BJ (cell line): ENCODE results near the gene OR10G8. TPM values are rescaled to one million over a fixed set of nuclear protein-coding genes. Genes with fewer than 3 reads are reported as not detected.

Experiments
- CTCF ChIA-PET: fragments of 350-600 bp; formaldehyde crosslinking; extraction: SDS; loops from one replicate; lab custom pipeline; 2021; ENCODE audit warnings: antibody characterized with exemption, inconsistent platforms; lab: Yijun Ruan, JAX
- POLR2A ChIA-PET: fragments of 300-600 bp; sonication (Branson Sonifier 250); formaldehyde crosslinking; extraction: SDS; loops from one replicate; lab custom pipeline; 2021; ENCODE audit warnings: antibody characterized with exemption; lab: Charles Lee
- DNase-seq: peaks from one replicate; pipeline ENCODE4 v3.0.0-alpha.2; 2011; ENCODE audit warnings: low read depth
- H3K27me3 ChIP-seq: 2 replicates; pipeline ENCODE4 v1.6.0; 2011; ENCODE audit warnings: low read length; ENCODE audit not compliant: control insufficient read depth, insufficient read depth
- H3K36me3 ChIP-seq: 2 replicates; pipeline ENCODE4 v1.5.1; 2011; ENCODE audit warnings: low read length; ENCODE audit not compliant: control insufficient read depth, insufficient read depth
- H3K4me3 ChIP-seq: 2 replicates; pipeline ENCODE4 v1.5.1; 2011; ENCODE audit warnings: low read depth, mild to moderate bottlenecking, control low read depth, low read length
- CTCF ChIP-seq: IDR thresholded peaks from 2 replicates; pipeline ENCODE4 v1.5.1; 2011; ENCODE audit warnings: low read depth, mild to moderate bottlenecking, control low read depth, inconsistent platforms, low read length, moderate library complexity; ENCODE audit not compliant: insufficient read depth
- polyA plus RNA-seq: library from polyadenylated mRNA; depleted of rRNA; stranded (reverse); fragments of >200 nt; gene quantifications from 2 replicates; pipeline ENCODE4 v1.2.3, GENCODE V29; 2011; rRNA removed

OR10G8 gene
- polyA plus RNA-seq, 1 experiment: not detected

- no peak overlapping the region for H3K4me3 ChIP-seq
- DNase-seq: no peak
- no peak for TF ChIP-seq CTCF
- CTCF ChIA-PET: no interaction called here
- H3K36me3 ChIP-seq: no peaks in the 10 kb centered on the region
- POLR2A ChIA-PET: no interaction called here
- H3K27me3 ChIP-seq: peaks cover 6% of the 10 kb centered on the region
Observed at GRCh38 chr11:124077266-124077665, 50.7 kb downstream of the OR10G8 start.

GRCh38 chr11:124078591-124078990 lies 52.0 kb downstream of the OR10G8 start:
- no peaks in the 10 kb centered on the region for H3K36me3 ChIP-seq
- DNase-seq: no peak
- H3K27me3 ChIP-seq: peaks cover 6% of the 10 kb centered on the region
- no peak for TF ChIP-seq CTCF
- POLR2A ChIA-PET: no interaction called here
- CTCF ChIA-PET: interaction anchor here (1.8 kb wide), 1 partner anchor 116 kb away, joined by 6 read pairs; no protein-coding TSS in a partner anchor
- no peak overlapping the region for H3K4me3 ChIP-seq

DNA sequence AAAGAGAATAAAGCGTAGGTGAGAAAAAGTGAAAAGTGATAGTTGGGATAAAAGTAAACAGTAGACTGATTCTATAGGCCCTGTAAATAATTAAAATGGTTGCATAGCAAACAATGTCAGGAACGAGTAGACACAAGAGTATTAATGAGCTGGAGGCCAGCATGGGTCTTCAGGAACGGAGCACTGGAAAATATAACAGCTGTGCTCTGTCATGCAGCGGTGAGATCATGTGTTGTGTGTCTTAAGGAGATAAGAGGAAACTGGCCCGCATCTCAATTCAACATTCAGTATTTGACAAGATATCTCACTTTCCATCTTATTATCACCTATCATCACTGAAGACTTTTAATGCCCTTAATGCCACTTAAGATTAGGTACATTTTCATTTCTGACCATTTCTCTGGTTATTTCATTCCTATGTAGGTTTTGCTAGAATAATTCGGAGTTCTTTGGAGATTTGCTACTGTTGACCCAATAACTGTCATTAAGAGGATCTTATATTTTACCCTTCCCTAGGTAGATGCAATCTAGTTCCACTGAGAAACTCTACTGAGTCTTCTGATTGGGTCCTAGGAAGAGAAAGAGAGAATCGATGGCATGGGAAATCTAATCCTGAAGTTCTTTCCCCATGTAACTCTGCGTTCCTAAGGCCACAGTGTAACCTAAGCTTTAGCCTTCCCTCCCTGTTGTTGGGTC lies 53.2 kb downstream of the OR10G8 start:
- H3K27me3 ChIP-seq: peaks cover 6% of the 10 kb centered on the region
- POLR2A ChIA-PET: no interaction called here
- H3K4me3 ChIP-seq: no peak overlapping the region
- no peak for DNase-seq
- CTCF ChIA-PET: interaction anchor here (0.6 to 1.8 kb wide), 3 partner anchors 8 to 363 kb away, joined by 3 to 6 read pairs (median 5); no protein-coding TSS in a partner anchor
- H3K36me3 ChIP-seq: no peaks in the 10 kb centered on the region
- TF ChIP-seq CTCF: no peak

Other genes starting within 250 kb of the OR10G8 start
- gene OR6M1, start 220.4 kb upstream of the OR10G8 start, polyA plus RNA-seq: not detected in 2 replicates
- gene TMEM225, start 141.1 kb upstream of the OR10G8 start, polyA plus RNA-seq: not detected in 2 replicates
- not detected in 2 replicates for gene OR8D4, start 124.6 kb upstream of the OR10G8 start, polyA plus RNA-seq
- not detected in 2 replicates for gene OR4D5, start 87.2 kb upstream of the OR10G8 start, polyA plus RNA-seq
- gene OR6T1, start 83.0 kb upstream of the OR10G8 start, polyA plus RNA-seq: not detected in 2 replicates
- not detected in 2 replicates for gene OR10S1, start 49.0 kb upstream of the OR10G8 start, polyA plus RNA-seq
- not detected in 2 replicates for gene OR10G6, start 31.6 kb upstream of the OR10G8 start, polyA plus RNA-seq
- not detected in 2 replicates for gene OR10G4, start 13.8 kb upstream of the OR10G8 start, polyA plus RNA-seq
- not detected in 2 replicates for gene OR10G9, start 3.8 kb upstream of the OR10G8 start, polyA plus RNA-seq
- not detected in 2 replicates for gene OR10G7, start 14.5 kb downstream of the OR10G8 start, polyA plus RNA-seq
- gene VWA5A, start 88.7 kb downstream of the OR10G8 start, polyA plus RNA-seq: 6.8 and 7.1 TPM in 2 replicates
- not detected in 2 replicates for gene OR10D3, start 156.5 kb downstream of the OR10G8 start, polyA plus RNA-seq
- not detected in 2 replicates for gene OR8G1, start 214.3 kb downstream of the OR10G8 start, polyA plus RNA-seq
- not detected in 2 replicates for gene OR8G5, start 229.6 kb downstream of the OR10G8 start, polyA plus RNA-seq